Measurements from ENCODE around the gene POLR1A.

The POLR1A gene

GRCh38 chr2:86003967-86004366 is 101.7 kb downstream of the POLR1A start (continued):
- no peak for TF ChIP-seq TCF4 (CRISPR knock-in tag; IDR thresholded peaks at IDR 0.05; ENCODE audit: borderline replicate concordance)
- no peak for TF ChIP-seq PPARA (CRISPR knock-in tag; IDR thresholded peaks at IDR 0.05; ENCODE audit: borderline replicate concordance)
- no peak for TF ChIP-seq TOX (CRISPR knock-in tag; IDR thresholded peaks at IDR 0.05; ENCODE audit: borderline replicate concordance)
- no peak for TF ChIP-seq CSRNP3 (CRISPR knock-in tag; IDR thresholded peaks at IDR 0.05)

GRCh38 chr2:86003104-86003503 is 102.6 kb downstream of the POLR1A start:
- no peak for TF ChIP-seq CSDC2 (CRISPR knock-in tag; IDR thresholded peaks at IDR 0.05)
- no peak for TF ChIP-seq ZNF70 (CRISPR knock-in tag; IDR thresholded peaks at IDR 0.05)
- TF ChIP-seq ISL1 (CRISPR knock-in tag; IDR thresholded peaks at IDR 0.05) = no peak
- TF ChIP-seq ZC3H10 (CRISPR knock-in tag; IDR thresholded peaks at IDR 0.05) = no peak
- no peak for TF ChIP-seq CREB5 (CRISPR knock-in tag; IDR thresholded peaks at IDR 0.05; ENCODE audit: low read depth)
- TF ChIP-seq ESRRG (CRISPR knock-in tag; IDR thresholded peaks at IDR 0.05) = no peak
- TF ChIP-seq POU6F1 (CRISPR knock-in tag; IDR thresholded peaks at IDR 0.05; ENCODE audit: borderline replicate concordance, low read depth) = no peak
- no peak for TF ChIP-seq ZFP3 (CRISPR knock-in tag; IDR thresholded peaks at IDR 0.05)
- TF ChIP-seq PPARA (CRISPR knock-in tag; IDR thresholded peaks at IDR 0.05; ENCODE audit: borderline replicate concordance) = no peak
- TF ChIP-seq ZNF565 (CRISPR knock-in tag; conservative IDR thresholded peaks at IDR 0.05; ENCODE audit: low read depth) = no peak
- no peak for TF ChIP-seq BACH2 (CRISPR knock-in tag; IDR thresholded peaks at IDR 0.05; ENCODE audit: borderline replicate concordance)

GRCh38 chr2:86002375-86002774 is 103.3 kb downstream of the POLR1A start:
- no peak for TF ChIP-seq TSHZ2 (CRISPR knock-in tag; IDR thresholded peaks at IDR 0.05)
- TF ChIP-seq POU6F1 (CRISPR knock-in tag; IDR thresholded peaks at IDR 0.05; ENCODE audit: borderline replicate concordance, low read depth) = no peak
- no peak for ATAC-seq

More at GRCh38 chr2:86003104-86003503, 102.6 kb downstream of the POLR1A start:
- no peak for ATAC-seq

- no peak for ATAC-seq
- TF ChIP-seq POU6F1 (CRISPR knock-in tag; IDR thresholded peaks at IDR 0.05; ENCODE audit: borderline replicate concordance, low read depth) (no peak), CSRNP3 (CRISPR knock-in tag; IDR thresholded peaks at IDR 0.05) (no peak), ZFP30 (CRISPR knock-in tag; IDR thresholded peaks at IDR 0.05) (no peak), ARNTL (CRISPR knock-in tag; IDR thresholded peaks at IDR 0.05; ENCODE audit: borderline replicate concordance, low read depth) (no peak), SNAI2 (CRISPR knock-in tag; IDR thresholded peaks at IDR 0.05) (no peak), ZNF8 (CRISPR knock-in tag; IDR thresholded peaks at IDR 0.05) (no peak), TSHZ2 (CRISPR knock-in tag; IDR thresholded peaks at IDR 0.05) (no peak), CREB5 (CRISPR knock-in tag; IDR thresholded peaks at IDR 0.05; ENCODE audit: low read depth) (no peak), CSDC2 (CRISPR knock-in tag; IDR thresholded peaks at IDR 0.05) (no peak)
Observed at GRCh38 chr2:86001326-86001725, 104.4 kb downstream of the POLR1A start.

Data from SK-N-SH treated with all-trans-retinoic acid at 6 μM for 48 hours (cell line).